ENCODE data around the gene ABCA3. TPM values are rescaled to one million over a fixed set of nuclear protein-coding genes. Genes with fewer than 3 reads are reported as not detected.
"Not testable (repeated sequence)": the region's sequence is repeated elsewhere in the genome, so short reads cannot be mapped to it uniquely, and the experiment has no call there.

Gene ABCA3
- total RNA-seq, 4 donors from 2014 or later = 6.8 to 17.9 (median 11.0) TPM

- 95% methylated on average over 11 of the region's 19 CpGs for WGBS
- H3K4me1 ChIP-seq = peaks cover 9% of the 10 kb centered on the region
- H3K4me3 ChIP-seq = no peak overlapping the region
- no peak overlapping the region for H3K27ac ChIP-seq
- TF ChIP-seq CTCF (IDR thresholded peaks at IDR 0.05) (no peak), POLR2AphosphoS5 (IDR thresholded peaks at IDR 0.05) (no peak), POLR2A (IDR thresholded peaks at IDR 0.05) (no peak), EP300 (IDR thresholded peaks at IDR 0.05) (no peak)
- H3K36me3 ChIP-seq = peaks cover 64% of the 10 kb centered on the region
- H3K27me3 ChIP-seq = peaks cover under 1% of the 10 kb centered on the region
- no peaks in the 10 kb centered on the region for H3K9me3 ChIP-seq
- no peak for DNase-seq (ENCODE audit: low spot score in 2 of 2)
Measured at GRCh38 chr16:2243031-2243528, 97.4 kb downstream of the ABCA3 start.

- Histone ChIP-seq H3K4me3 (no peak overlapping the region), H3K4me1 (peaks cover 14% of the 10 kb centered on the region), H3K27me3 (peaks cover 6% of the 10 kb centered on the region), H3K36me3 (peaks cover 64% of the 10 kb centered on the region), H3K27ac (no peak overlapping the region), H3K9me3 (no peaks in the 10 kb centered on the region)
- no peak for TF ChIP-seq CTCF (IDR thresholded peaks at IDR 0.05)
- no peak for TF ChIP-seq EP300 (IDR thresholded peaks at IDR 0.05)
- TF ChIP-seq POLR2AphosphoS5 (IDR thresholded peaks at IDR 0.05) = no peak
- no peak for TF ChIP-seq POLR2A (IDR thresholded peaks at IDR 0.05)
- 68% methylated on average over 11 of the region's 11 CpGs for WGBS
- DNase-seq (ENCODE audit: low spot score in 2 of 2) = no peak
Measured at GRCh38 chr16:2242598-2242997, 97.9 kb downstream of the ABCA3 start.

GRCh38 chr16:2240331-2240730 lies 100.2 kb downstream of the ABCA3 start:
- H3K9me3 ChIP-seq; H3K27ac ChIP-seq; H3K4me3 ChIP-seq; DNase-seq (ENCODE audit: low spot score in 2 of 2): not testable (repeated sequence)
- Histone ChIP-seq H3K27me3 (peaks cover 19% of the 10 kb centered on the region), H3K4me1 (peaks cover 35% of the 10 kb centered on the region), H3K36me3 (peaks cover 53% of the 10 kb centered on the region)
- 65% methylated on average over 9 of the region's 9 CpGs for WGBS

DNA sequence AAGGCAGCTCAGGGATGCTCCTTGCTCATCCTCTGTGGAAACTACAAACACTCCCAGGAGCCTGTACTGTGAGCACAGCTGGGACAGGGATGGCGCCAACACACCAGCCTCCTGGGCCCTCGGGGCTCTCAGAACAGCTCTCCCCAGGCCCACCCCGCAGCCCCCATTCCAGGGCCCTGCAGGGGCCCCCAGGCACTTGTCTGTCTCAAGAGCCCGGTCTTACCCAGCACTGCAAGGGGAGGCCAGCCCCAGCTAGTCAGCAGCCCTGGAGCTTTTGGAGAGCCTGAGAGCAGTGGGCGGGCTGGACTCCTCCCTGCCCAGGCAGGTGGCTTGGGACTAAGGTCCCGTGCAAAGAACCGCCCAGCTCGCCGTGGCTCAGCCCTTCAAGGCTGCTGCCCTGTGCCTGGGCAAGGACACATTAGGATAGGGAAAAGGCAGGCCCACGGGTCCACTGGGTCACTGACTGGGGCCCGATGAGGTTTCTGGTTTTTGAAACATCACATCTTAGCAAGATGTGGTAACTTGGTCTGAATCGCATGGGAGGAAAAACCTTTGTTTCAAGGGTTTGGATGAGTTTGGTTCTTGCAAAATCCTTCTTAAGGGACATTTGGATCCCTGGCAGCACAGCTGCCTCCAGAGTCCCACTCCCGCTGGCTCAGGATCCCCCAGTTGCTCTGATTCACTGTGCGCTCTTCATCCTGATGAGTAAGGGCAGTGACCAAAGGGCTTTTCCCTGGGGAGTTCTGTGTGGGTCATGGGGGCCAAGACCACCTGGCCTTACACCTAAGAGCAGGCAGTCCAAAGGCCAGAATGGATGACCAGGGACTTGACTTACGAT lies 101.5 kb downstream of the ABCA3 start:
- WGBS = 80% methylated on average over 8 of the region's 15 CpGs
- DNase-seq (ENCODE audit: low spot score in 2 of 2) = no peak
- Histone ChIP-seq H3K36me3 (peaks cover 54% of the 10 kb centered on the region), H3K4me3 (no peak overlapping the region), H3K27me3 (peaks cover 19% of the 10 kb centered on the region), H3K9me3 (no peaks in the 10 kb centered on the region), H3K4me1 (peaks cover 35% of the 10 kb centered on the region), H3K27ac (no peak overlapping the region)
- TF ChIP-seq POLR2AphosphoS5 (IDR thresholded peaks at IDR 0.05) = no peak
- TF ChIP-seq EP300 (IDR thresholded peaks at IDR 0.05) = no peak
- TF ChIP-seq POLR2A (IDR thresholded peaks at IDR 0.05) = no peak
- TF ChIP-seq CTCF (IDR thresholded peaks at IDR 0.05) = no peak

- TF ChIP-seq POLR2A (IDR thresholded peaks at IDR 0.05) (no peak), EP300 (IDR thresholded peaks at IDR 0.05) (no peak), CTCF (IDR thresholded peaks at IDR 0.05) (no peak), POLR2AphosphoS5 (IDR thresholded peaks at IDR 0.05) (no peak)
- Histone ChIP-seq H3K36me3 (peaks cover 54% of the 10 kb centered on the region), H3K9me3 (no peaks in the 10 kb centered on the region), H3K27me3 (peaks cover 19% of the 10 kb centered on the region), H3K27ac (no peak overlapping the region), H3K4me3 (no peak overlapping the region), H3K4me1 (peaks cover 35% of the 10 kb centered on the region)
- WGBS = 49% methylated on average over 7 of the region's 18 CpGs
- peak in 1 of 2 donors; percentile 72 for DNase-seq (ENCODE audit: low spot score in 2 of 2)
Measured at GRCh38 chr16:2238150-2238837, 102.2 kb downstream of the ABCA3 start.

All from suprapubic skin (tissue), 4 donors.